ENCODE measurements around the gene DDX50. TPM values are rescaled to one million over a fixed set of nuclear protein-coding genes. Genes with fewer than 3 reads are reported as not detected.
A peak's percentile ranks its signal among the peaks of the same experiment; 100 is the strongest.
"Not testable (repeated sequence)": the region's sequence is repeated elsewhere in the genome, so short reads cannot be mapped to it uniquely, and the experiment has no call there.

Gene DDX50
- total RNA-seq, 1 donor, result 47.0 TPM

DNA sequence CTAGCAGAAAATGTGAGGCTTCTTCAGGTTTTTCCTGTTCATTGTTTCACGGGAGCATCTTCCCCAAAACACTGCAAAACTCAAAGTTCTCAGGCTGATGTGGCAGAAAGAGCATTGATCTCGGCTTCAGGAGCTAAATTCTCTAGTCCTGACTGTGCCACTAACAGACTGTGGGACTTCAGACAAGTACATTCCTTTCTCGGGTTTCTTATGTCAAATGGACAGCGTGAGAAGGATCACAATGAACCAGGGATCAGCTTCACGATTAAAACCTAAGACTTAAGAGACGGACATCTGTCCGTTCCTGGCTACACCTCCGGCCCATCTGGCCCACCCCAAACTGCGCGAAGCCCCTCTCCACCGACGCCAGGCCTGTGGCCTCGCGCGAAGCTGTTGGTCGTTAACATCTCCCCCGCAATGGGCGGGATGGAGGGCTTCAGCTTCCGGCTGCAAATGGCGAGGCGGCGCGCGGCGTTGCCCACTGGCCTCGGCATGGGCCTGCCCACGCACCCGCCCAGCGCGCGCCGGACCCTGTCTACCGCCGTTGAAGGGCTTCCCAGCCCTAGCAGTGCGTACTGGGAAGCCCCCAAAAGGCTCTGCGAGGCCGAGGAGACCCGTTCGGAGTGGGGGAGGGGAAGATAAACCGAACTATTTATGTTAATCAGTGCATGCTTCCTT lies 549 bp upstream of the DDX50 start:
- H3K36me3 ChIP-seq (ENCODE audit: insufficient read depth, low read length), result no peaks in the 10 kb centered on the region
- H4K20me1 ChIP-seq (ENCODE audit: insufficient read depth, low read length), result peaks cover 4% of the 10 kb centered on the region
- peak overlapping the region; percentile 82 for H3K4me2 ChIP-seq (ENCODE audit: insufficient read depth, low read length)
- H2AFZ ChIP-seq (ENCODE audit: low read length), result peak overlapping the region; percentile 86
- no peaks in the 10 kb centered on the region for H3K27me3 ChIP-seq (ENCODE audit: insufficient read depth, low read length)
- H3K9me3 ChIP-seq (ENCODE audit: low read depth, low read length), result no peaks in the 10 kb centered on the region
- H3K4me1 ChIP-seq (ENCODE audit: insufficient read depth, low read length), result peaks cover 19% of the 10 kb centered on the region
- DNase-seq (ENCODE audit: insufficient read length, low spot score, missing footprints), result peak; percentile 71
- peak overlapping the region; percentile 98 for H3K27ac ChIP-seq (ENCODE audit: low read depth, low read length)
- TF ChIP-seq, protein P1, sequence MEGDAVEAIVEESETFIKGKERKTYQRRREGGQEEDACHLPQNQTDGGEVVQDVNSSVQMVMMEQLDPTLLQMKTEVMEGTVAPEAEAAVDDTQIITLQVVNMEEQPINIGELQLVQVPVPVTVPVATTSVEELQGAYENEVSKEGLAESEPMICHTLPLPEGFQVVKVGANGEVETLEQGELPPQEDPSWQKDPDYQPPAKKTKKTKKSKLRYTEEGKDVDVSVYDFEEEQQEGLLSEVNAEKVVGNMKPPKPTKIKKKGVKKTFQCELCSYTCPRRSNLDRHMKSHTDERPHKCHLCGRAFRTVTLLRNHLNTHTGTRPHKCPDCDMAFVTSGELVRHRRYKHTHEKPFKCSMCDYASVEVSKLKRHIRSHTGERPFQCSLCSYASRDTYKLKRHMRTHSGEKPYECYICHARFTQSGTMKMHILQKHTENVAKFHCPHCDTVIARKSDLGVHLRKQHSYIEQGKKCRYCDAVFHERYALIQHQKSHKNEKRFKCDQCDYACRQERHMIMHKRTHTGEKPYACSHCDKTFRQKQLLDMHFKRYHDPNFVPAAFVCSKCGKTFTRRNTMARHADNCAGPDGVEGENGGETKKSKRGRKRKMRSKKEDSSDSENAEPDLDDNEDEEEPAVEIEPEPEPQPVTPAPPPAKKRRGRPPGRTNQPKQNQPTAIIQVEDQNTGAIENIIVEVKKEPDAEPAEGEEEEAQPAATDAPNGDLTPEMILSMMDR (IDR thresholded peaks at IDR 0.05; ENCODE audit: extremely low read depth, low read depth, low read length), result no peak
- peak overlapping the region; percentile 82 for H3K4me3 ChIP-seq (ENCODE audit: insufficient read depth, low read length)
- peaks cover 44% of the 10 kb centered on the region for H3K79me2 ChIP-seq (ENCODE audit: insufficient read depth, low read length)

DNA sequence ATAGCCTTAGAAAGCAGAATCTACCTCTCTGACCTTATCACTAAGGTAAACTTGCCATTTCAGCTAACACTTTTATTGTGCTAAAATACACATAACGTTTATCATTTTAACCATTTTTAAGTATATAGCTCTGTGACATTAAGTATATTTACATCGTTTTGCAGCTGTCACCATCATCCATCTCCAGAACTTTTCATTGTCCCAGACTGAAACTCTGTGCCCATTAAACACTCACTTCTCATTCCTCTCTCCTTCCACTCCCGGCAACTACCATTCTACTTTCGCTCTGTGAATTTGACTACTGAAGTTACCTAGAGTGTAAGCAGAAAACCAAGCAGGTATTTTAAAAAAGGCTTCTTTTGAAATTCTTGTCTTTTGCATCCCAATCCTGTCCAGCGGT lies 1.3 kb downstream of the DDX50 start:
- H3K4me3 ChIP-seq (ENCODE audit: insufficient read depth, low read length), result peak overlapping the region; percentile 82
- TF ChIP-seq, protein P1 (IDR thresholded peaks at IDR 0.05; ENCODE audit: extremely low read depth, low read depth, low read length), result no peak
- H3K27ac ChIP-seq (ENCODE audit: low read depth, low read length), result peak overlapping the region; percentile 98
- H3K9me3 ChIP-seq (ENCODE audit: low read depth, low read length), result no peaks in the 10 kb centered on the region
- H3K4me1 ChIP-seq (ENCODE audit: insufficient read depth, low read length), result peaks cover 19% of the 10 kb centered on the region
- DNase-seq (ENCODE audit: insufficient read length, low spot score, missing footprints), result no peak
- H3K36me3 ChIP-seq (ENCODE audit: insufficient read depth, low read length), result peaks cover 8% of the 10 kb centered on the region
- no peak overlapping the region for H2AFZ ChIP-seq (ENCODE audit: low read length)
- H3K4me2 ChIP-seq (ENCODE audit: insufficient read depth, low read length), result peak overlapping the region; percentile 82
- no peaks in the 10 kb centered on the region for H3K27me3 ChIP-seq (ENCODE audit: insufficient read depth, low read length)
- peaks cover 60% of the 10 kb centered on the region for H3K79me2 ChIP-seq (ENCODE audit: insufficient read depth, low read length)
- peaks cover 4% of the 10 kb centered on the region for H4K20me1 ChIP-seq (ENCODE audit: insufficient read depth, low read length)

DNA sequence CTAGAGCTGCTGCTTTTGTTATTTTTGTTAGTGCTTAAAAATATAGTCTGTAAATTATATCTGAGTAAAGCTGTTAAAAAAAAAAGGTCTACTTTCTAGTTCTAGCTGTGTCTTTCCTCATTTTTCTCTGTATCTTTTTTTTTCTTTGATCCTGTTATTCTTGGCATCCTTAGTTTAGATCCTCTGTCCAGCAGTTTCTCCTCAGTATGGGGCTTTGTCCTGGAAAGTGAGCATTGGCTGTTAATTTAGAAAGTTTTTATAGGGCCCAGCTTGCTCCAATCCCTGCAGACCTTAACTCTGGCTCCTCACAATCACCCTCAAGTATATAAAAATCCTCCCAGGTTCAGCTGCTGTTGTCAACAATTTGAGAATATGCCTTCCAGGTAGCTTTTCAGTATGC lies 23.5 kb downstream of the DDX50 start:
- H3K4me2 ChIP-seq (ENCODE audit: insufficient read depth, low read length), result no peak overlapping the region
- TF ChIP-seq, protein P1 (IDR thresholded peaks at IDR 0.05; ENCODE audit: extremely low read depth, low read depth, low read length), result no peak
- DNase-seq (ENCODE audit: insufficient read length, low spot score, missing footprints), result no peak

DNA sequence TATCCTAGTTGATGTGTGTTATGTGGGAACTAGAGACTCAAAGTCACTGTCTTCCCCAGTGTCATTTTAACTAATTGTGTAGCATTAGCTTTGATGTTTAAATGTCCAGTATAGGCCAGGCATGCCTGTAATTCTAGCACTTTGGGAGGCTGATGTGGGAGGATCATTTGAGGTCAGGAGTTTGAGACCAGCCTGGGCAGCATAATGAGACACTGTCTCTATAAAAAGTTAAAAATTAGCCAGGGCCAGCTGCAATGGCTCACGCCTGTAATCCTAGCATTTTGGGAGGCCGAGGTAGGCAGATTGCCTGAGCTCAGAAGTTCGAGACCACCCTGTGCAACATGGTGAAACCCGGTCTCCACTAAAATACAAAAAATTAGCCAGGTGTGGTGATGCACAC lies 24.4 kb downstream of the DDX50 start:
- H3K4me2 ChIP-seq (ENCODE audit: insufficient read depth, low read length), result no peak overlapping the region
- H3K27ac ChIP-seq (ENCODE audit: low read depth, low read length), result no peak overlapping the region
- peaks cover 44% of the 10 kb centered on the region for H3K79me2 ChIP-seq (ENCODE audit: insufficient read depth, low read length)
- H3K27me3 ChIP-seq (ENCODE audit: insufficient read depth, low read length), result no peaks in the 10 kb centered on the region
- no peak overlapping the region for H2AFZ ChIP-seq (ENCODE audit: low read length)
- no peak overlapping the region for H3K4me3 ChIP-seq (ENCODE audit: insufficient read depth, low read length)
- TF ChIP-seq, protein P1 (IDR thresholded peaks at IDR 0.05; ENCODE audit: extremely low read depth, low read depth, low read length), result no peak
- no peaks in the 10 kb centered on the region for H3K9me3 ChIP-seq (ENCODE audit: low read depth, low read length)
- no peak for DNase-seq (ENCODE audit: insufficient read length, low spot score, missing footprints)
- peaks cover 14% of the 10 kb centered on the region for H4K20me1 ChIP-seq (ENCODE audit: insufficient read depth, low read length)
- peaks cover 10% of the 10 kb centered on the region for H3K36me3 ChIP-seq (ENCODE audit: insufficient read depth, low read length)
- peaks cover 5% of the 10 kb centered on the region for H3K4me1 ChIP-seq (ENCODE audit: insufficient read depth, low read length)

More for the DNA sequence above, 23.5 kb downstream of the DDX50 start:
- no peaks in the 10 kb centered on the region for H3K27me3 ChIP-seq (ENCODE audit: insufficient read depth, low read length)
- no peak overlapping the region for H3K27ac ChIP-seq (ENCODE audit: low read depth, low read length)
- peaks cover 47% of the 10 kb centered on the region for H3K79me2 ChIP-seq (ENCODE audit: insufficient read depth, low read length)
- no peaks in the 10 kb centered on the region for H3K9me3 ChIP-seq (ENCODE audit: low read depth, low read length)
- H3K4me1 ChIP-seq (ENCODE audit: insufficient read depth, low read length), result peaks cover 5% of the 10 kb centered on the region
- H3K4me3 ChIP-seq (ENCODE audit: insufficient read depth, low read length), result no peak overlapping the region
- H3K36me3 ChIP-seq (ENCODE audit: insufficient read depth, low read length), result peaks cover 15% of the 10 kb centered on the region
- no peak overlapping the region for H2AFZ ChIP-seq (ENCODE audit: low read length)
- H4K20me1 ChIP-seq (ENCODE audit: insufficient read depth, low read length), result peaks cover 14% of the 10 kb centered on the region

DNA sequence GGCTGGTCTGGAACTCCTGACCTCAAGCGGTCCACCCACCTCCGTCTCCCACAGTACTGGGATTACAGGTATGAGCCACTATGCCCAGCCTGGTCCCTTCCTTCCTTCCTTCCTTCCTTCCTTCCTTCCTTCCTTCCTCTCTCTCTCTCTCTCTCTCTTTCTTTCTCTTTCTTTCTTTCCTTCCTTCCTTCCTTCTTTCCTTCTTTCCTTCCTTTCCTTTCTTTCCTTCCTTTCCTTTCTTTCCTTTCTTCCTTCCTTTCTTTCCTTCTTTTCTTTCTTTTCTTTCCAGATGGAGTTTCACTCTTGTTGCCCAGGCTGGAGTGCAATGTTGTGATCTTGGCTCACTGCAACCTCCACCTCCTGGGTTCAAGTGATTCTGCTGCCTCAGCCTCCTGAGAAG lies 28.0 kb downstream of the DDX50 start:
- H3K4me2 ChIP-seq (ENCODE audit: insufficient read depth, low read length); H3K27me3 ChIP-seq (ENCODE audit: insufficient read depth, low read length); H3K4me1 ChIP-seq (ENCODE audit: insufficient read depth, low read length); DNase-seq (ENCODE audit: insufficient read length, low spot score, missing footprints); H3K27ac ChIP-seq (ENCODE audit: low read depth, low read length); H3K4me3 ChIP-seq (ENCODE audit: insufficient read depth, low read length); H4K20me1 ChIP-seq (ENCODE audit: insufficient read depth, low read length); H2AFZ ChIP-seq (ENCODE audit: low read length); H3K9me3 ChIP-seq (ENCODE audit: low read depth, low read length): not testable (repeated sequence)
- Histone ChIP-seq H3K36me3 (ENCODE audit: insufficient read depth, low read length) (peaks cover 17% of the 10 kb centered on the region), H3K79me2 (ENCODE audit: insufficient read depth, low read length) (peaks cover 41% of the 10 kb centered on the region)

DNA sequence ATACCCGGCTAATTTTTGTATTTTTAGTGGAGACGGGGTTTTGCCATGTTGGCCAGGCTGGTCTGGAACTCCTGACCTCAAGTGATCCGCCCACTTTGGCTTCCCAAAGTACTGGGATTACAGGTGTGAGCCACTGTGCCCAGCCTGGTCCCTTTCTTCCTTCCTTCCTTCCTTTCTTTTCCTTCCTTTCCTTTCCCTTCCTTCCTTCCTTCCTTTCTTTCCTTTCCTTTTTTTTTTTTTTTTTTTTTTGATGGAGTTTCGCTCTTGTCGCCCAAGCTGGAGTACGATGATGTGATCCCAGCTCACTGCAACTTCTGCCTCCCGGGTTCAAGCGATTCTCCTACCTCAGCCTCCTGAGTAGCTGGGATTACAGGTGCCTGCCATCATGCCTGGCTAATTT lies 28.8 kb downstream of the DDX50 start:
- not testable (repeated sequence) for H3K27me3 ChIP-seq (ENCODE audit: insufficient read depth, low read length); H3K4me3 ChIP-seq (ENCODE audit: insufficient read depth, low read length); H3K9me3 ChIP-seq (ENCODE audit: low read depth, low read length); H3K4me1 ChIP-seq (ENCODE audit: insufficient read depth, low read length); H3K27ac ChIP-seq (ENCODE audit: low read depth, low read length); H4K20me1 ChIP-seq (ENCODE audit: insufficient read depth, low read length); H3K4me2 ChIP-seq (ENCODE audit: insufficient read depth, low read length); H2AFZ ChIP-seq (ENCODE audit: low read length); DNase-seq (ENCODE audit: insufficient read length, low spot score, missing footprints)
- Histone ChIP-seq H3K79me2 (ENCODE audit: insufficient read depth, low read length) (peaks cover 35% of the 10 kb centered on the region), H3K36me3 (ENCODE audit: insufficient read depth, low read length) (peaks cover 24% of the 10 kb centered on the region)
